Measurements from ENCODE around the gene NETO2.
"Not testable (repeated sequence)": the region's sequence is repeated elsewhere in the genome, so short reads cannot be mapped to it uniquely, and the experiment has no call there.

Gene NETO2, protein sequence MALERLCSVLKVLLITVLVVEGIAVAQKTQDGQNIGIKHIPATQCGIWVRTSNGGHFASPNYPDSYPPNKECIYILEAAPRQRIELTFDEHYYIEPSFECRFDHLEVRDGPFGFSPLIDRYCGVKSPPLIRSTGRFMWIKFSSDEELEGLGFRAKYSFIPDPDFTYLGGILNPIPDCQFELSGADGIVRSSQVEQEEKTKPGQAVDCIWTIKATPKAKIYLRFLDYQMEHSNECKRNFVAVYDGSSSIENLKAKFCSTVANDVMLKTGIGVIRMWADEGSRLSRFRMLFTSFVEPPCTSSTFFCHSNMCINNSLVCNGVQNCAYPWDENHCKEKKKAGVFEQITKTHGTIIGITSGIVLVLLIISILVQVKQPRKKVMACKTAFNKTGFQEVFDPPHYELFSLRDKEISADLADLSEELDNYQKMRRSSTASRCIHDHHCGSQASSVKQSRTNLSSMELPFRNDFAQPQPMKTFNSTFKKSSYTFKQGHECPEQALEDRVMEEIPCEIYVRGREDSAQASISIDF

DNA sequence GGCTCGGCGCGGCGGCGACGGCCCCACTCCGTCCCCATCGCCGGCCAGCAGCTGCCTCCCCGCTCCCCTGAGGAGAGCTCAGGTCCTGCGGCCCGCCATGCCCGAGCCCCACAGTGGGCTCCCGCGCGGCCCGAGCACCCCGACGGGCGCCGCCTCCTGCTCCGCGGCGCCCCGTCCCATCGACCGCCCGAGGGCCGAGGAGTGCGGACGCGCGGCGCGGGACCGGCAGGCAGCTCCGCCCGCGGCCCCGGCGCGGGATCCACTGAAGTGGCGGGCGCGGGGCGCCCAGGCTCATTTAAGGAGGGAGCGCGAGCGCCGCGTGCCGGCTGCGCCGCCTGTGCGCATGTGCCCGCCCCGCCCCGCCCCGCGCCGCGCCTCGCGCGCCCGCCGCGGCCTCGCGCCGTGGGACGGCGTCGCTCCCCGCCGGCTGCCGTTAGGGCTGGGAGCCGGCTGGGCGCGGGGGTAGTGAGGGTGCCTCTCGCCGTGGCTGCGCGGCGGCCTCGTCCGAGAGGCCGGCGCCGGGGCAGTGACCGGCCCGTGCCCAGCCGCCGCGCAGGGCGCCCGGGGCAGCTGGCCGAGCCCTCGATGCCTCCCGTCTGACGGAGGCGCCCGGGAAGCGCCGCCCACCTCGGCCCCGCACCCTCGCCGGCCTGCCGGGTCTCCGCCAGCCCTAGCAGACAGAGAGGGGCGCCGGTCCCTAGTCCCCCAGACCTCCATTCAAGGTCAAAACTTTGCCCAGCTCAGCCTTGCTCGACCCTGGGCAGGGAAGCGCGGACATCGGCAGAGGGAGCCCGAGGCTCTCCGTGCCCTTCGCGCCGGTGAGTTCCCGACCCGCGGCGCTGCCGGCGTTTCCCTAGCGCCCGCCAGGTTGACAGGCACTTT, at the start of gene NETO2:
Gene NETO2 (minus strand): TSS at position 269 of the 882 bp plus-strand sequence. CDS start 333 bp downstream, outside the sequence.
- DNase-seq, result peak; percentile 71

DNA sequence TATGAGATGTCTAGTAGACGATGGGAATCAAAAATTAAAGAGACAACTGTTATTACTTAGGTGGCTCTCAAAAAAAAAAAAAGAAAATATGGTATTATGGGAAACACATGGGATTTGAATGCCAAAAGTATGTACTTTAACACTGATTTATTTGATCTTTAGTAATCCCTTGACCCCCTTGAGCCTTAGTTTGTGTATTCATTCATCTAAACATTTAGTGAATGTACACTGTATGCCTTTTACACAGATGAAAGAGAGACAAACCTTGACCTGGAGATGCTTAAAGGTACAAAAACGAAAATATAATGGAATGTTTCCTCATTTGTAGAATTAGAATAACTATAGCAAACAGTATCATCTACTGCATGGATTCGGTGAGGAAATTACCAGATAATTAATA, 38.6 kb upstream of the NETO2 start:
- DNase-seq, result no peak

DNA sequence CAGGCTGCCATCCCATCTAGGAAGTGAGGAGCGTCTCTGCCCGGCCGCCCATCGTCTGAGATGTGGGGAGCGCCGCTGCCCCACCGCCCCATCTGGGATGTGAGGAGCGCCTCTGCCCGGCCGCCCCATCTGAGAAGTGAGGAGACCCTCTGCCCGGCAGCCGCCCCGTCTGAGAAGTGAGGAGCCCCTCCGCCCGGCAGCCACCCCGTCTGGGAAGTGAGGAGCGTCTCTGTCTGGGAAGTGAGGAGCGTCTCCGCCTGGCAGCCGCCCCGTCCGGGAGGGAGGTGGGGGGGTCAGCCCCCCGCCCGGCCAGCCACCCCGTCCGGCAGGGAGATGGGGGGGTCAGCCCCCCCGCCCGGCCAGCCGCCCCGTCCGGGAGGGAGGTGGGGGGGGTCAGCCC, 37.3 kb upstream of the NETO2 start:
- DNase-seq, result not testable (repeated sequence)

DNA sequence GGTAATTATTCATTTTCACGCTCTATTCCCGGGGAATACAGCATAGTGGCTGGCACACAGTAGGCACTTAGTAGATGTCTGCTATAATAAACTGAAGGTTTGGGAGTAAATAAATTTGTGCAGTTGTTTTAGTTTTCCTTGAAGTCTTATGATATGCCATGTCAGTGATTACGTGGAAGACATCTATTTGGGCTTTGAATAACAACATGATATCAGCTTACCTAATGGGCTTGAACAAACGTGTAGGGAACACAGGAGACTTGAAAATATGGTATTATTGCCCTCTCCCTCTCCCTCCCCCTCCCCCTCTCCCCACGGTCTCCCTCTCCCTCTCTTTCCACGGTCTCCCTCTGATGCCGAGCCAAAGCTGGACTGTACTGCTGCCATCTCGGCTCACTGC, 36.3 kb upstream of the NETO2 start:
- no peak for DNase-seq

DNA sequence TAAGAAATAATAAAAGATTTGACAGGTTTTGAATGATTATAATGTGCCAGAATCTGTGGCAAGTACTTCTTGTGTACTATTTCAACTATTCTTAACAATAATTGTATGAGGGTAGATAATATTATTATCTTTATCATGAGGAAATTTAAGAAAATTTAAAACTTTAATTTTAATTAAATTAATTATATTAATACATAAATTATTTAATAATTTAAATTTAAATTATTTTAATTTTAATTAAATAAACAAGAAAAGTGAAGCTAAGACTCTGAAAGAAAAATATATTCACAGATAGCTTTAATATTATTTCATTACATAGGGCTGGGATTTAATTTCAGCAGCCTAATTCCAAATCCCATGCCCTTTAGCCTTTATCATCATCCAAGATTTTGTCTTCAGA, 31.4 kb upstream of the NETO2 start:
- DNase-seq, result no peak

DNA sequence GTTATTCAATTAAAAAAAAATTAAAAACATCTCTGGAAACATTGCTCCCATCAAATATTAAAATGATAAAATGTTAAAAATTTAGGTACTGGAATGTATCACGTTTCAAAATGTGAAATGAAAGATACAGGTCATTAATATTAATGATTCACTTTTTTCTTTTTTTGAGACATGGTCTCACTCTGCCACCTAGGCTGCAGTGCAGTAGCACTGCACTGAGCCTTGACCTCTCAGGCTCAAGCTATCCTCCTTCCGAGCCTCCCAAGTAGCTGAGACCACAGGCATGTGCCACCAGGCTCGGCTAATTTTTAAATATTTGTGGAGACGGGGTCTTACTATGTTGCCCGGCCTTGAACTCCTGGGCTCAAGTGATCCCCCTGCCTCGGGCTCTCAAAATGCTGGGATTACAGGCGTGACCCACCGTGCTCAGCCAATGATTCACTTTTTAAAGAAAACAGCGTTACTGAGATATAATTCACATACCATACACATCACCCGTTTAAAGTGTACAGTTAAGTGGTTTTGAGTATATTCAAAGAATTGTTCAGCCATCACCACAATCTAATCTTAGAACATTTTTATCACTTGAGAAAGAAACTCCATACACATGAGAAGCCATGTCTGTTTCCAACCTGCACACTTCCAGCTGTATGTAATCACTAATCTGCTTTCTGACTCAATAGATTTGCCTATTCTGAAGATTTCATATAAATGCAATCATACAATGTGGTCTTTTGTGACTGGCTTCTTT, 19.1 kb upstream of the NETO2 start:
- DNase-seq, result no peak

DNA sequence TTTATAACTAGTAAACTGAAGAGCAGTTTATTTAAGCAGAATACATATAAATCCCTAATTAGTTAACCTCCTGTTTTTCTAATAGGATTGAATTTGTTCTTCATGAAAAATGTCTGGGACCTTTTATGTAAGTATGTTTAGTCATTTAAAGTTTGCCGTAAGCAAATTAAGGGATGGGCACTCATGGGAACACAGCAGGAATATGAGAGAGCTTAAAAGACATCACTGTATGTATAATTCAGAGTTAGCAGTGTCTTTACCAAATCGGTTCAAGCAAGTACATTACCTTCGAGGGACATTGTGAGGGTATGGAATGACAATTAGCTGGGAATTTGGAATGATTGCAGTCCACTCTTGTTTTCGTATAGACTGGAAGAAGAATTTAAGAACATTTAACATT, 17.7 kb upstream of the NETO2 start:
- no peak for DNase-seq

DNA sequence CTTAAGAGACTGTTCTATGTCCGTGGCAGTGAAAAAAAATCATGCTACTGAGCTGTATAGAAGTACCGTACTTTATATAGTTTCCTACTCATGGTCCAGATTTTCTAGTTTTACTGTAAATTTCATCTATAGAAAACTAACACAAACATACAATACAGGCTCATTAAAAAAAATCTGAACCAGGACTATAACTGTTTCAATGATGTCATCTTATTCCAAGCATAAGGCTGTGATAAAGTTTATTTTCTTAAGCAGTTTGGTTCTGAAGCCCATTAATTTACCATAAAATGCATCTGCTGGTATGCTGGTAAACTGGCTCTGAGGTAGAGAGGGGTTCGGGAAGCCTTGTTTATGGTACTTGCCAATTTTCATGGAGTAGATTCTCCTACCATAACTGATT, 16.7 kb upstream of the NETO2 start:
- no peak for DNase-seq

DNA sequence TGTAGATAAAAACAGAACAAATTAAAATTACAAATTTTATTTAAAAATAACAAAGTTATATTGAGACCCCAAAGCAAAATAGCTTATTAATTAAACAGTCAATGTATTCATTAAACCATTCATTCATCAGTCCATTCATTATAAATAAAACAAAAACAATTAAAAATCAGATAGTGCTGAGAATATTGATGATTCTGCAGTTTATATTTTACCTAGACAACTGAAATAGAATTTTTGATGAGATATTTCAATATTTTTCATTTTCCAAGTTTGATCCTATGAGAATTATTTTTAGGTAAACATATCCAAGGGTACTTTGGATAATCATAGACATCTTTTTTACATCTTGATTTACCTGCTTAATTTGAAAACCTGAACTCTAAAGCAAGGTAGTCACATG, 15.2 kb upstream of the NETO2 start:
- DNase-seq, result no peak

DNA sequence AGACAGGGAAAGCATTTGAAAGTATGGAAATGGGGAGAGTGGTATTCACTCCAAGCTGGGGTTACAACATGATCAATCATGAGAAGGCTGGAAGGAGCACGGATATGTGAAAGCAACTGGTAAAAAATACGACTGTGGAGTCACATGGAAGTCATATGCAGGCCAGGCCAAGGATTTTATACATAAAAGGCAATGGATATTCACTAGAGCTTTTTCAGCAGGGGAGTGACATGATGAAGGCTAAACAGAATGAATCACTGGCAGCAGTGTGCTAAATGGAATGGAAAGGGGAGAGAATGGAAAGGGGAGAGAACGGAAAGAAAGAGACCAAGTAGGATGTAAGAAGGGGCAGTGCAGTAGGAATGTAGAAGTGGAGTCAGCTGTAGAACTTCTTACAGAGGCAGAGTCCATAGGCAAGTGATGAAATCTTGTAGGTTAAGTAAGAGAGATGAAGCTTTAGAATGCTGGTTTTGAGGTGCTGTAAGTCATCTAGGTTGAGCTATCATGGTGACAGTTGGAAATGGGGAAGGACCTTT, 13.0 kb upstream of the NETO2 start:
- no peak for DNase-seq

DNA sequence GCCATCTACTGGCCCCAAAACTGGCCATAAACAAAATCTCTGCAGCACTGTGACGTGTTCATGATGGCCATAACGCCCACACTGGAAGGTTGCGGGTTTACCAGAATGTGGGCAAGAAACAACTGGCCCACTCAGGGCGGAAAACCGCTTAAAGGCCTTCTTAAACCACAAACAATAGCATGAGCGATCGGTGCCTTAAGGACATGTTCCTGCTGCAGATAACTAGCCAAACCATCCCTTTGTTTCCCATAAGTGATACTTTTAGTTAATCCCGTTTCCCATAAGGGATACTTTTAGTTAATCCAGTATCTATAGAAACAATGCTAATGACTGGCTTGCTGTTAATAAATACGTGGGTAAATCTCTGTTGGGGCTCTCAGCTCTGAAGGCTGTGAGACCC, 8.8 kb upstream of the NETO2 start:
- not testable (repeated sequence) for DNase-seq

DNA sequence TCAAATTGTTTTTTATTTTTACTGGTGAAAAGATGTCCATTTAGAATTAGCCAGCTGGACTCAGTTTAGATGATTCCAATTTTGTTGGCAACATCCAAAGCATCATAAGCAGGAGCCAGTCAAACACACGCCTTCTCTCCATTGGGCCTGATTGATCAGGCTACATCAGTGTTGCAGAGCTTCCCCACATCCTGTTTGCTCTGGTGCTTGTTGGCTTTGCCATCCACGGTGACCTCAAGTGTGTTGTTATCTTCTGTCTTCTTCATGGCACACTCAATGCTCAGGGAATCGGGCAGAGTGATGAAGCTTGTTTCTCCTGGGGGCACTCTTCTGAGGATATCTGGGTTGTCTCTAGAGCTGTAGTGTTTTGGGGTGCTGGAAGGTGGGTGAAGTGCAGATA, 6.3 kb upstream of the NETO2 start:
- no peak for DNase-seq

DNA sequence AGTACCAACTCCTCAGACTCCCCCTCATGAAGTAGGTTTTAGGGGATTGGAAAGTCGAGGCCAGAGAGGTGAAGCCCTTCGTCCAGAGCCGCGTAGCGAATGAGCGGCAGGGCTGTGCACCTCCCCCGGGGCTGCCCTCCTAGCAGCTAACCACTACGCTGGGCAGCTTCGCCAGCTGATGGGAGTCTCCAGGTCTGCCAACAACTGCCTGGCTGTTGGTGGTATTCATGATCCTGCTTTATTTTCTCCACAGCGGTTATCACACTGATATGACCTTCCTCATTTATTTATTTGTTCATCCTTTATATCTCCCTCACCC, 773 bp upstream of the NETO2 start:
- no peak for DNase-seq

DNA sequence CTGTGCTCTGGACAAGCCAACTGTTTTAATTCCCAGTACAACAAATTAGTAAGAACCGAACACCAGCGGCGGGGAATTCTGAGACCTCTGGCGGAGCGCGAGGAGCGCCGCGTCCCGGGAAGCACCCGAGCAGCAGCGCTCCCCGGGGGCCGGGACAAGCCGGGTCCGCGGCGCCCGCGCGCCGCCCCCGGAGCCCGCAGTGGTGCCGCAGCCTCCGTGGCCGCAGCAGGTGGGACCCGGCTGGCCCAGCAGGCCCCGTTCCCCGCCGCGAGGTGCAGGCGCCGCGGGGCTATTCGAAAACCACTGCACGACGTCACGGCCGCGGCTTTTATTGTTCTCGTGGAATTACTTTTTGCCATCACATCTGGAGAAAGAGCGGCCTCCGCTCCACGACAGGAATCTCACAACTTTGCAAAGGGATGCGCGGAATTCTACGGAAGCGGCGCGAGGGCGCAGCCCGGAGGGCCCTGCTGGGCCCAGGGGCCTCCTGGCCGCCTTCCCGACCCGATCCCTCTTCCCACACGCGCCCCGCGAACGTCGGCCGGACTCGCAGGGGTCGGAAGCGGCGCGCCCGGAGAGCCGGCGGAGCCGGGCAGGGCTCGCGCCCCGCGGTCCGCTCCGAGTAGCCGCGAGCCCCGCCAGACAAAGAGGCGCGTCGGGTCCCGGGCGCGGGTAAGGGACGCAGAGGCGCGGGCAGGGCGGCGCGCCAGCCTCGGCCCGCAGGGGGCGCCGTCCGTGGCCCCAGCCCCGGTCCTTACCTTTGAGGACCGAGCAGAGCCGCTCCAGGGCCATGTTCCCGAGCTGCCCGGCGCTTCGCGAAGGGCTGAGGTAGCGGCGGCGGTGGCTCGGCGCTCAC, 696 bp downstream of the NETO2 start:
- DNase-seq, result peak; percentile 76

DNA sequence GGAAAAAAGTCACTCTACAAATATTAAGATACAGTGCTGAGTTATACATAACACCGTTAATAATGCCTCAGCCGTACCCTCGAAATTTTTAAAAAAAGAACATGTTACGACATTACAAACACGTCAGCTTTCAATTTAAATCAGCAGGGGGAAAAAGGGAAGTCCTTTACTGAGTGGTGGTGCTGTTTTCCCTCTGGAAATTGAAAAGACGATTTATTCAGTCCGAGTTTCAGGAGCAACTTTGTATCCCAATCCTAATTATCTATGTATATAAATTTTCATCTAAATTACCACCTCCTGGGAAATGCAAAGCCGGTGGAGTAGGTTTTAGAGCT, 1.3 kb downstream of the NETO2 start:
- DNase-seq, result peak; percentile 33

DNA sequence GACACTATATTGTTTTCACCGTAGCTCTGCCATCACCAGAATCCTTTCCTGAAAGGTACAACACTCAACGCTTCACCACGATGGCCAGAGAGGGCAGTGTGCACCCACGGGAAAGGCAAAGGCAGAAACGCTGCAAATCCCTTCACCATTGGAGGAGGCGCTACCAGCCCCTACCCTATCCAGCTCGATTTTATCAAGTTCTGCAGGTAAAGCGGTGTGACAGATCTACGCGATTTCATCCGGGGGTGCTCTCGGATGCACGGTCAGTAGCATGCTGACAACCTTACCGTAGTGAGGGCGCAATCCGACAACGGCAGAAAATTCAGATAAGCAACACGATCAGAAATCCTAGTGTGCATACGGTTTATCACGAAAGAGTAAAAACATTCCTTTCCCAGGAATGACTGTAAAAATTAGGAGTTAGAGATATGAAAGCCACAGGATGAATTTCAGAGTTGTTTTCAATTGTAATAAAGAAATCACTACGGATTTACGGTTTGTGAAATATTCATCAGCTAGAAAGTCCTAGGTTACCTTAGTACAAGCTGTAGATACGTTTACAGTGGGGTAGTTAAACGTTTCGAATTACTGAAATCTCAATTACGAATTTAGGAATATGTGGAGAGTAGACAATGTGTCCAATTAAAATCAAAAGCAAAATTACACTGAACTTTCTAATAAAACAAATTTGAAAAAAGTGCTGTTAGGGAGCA, 1.8 kb downstream of the NETO2 start:
- DNase-seq, result peak; percentile 92

DNA sequence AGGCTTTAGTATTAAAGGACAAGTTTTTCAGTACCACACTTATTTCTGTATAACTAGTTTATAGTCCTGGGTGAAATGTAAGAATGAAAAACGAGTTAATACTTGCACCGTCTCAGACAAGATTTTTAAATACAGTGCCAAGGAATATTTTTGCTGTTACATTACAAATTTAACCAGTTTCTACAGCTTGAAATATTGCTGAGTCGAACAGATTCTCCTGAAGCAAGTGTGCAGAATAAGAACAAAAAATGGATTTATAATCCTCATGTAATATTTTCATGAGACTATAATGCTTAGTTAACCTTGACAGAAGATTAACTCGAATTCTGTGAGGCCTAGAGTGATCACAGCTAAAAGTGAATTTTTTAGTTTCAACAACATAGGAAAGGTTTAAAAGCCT, 3.1 kb downstream of the NETO2 start:
- no peak for DNase-seq

DNA sequence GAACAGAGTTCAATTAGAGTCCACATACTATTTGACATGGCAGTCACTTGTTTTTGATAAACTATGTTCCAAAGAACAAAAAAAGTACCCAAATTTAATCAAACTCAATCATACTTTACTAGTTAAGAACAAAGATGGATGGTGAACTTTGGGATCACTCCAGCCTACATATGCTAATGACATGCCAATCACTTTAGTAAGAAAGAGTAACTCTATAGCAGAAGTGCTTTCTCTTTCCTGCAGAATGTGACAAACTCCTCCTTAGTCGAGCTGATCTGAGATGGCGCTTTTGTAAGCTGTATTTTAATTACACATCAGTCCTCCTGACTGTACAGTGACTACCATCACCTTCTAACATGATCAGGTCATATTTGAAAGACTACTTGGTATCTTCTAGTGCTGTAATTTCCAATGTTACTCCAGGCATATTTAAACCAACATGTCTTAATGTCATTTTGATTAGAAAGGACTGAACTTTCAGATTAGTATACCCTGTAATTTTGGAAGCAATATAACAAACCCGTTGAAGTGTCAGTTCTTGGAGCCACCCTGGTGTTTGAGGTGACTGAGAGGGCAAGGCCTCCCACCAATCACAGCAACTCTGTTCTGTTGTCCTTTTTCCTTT, 4.1 kb downstream of the NETO2 start:
- DNase-seq, result no peak

DNA sequence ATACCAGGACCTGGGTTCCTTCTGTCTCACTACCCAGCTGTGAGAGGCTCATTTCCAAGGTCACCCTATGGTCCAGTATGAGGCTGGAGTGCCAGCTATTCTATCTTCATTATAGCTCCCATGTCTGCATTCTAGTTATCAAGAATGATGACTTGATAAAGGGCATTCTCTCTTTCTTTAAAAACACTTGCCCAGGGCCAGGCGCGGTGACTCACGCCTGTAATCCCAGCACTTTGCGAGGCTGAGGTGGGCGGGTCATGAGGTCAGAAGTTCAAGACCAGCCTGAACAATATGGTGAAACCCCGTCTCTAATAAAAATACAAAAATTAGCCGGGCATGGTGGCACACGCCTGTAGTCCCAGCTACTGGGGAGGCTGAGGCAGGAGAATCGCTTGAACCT, 5.8 kb downstream of the NETO2 start:
- not testable (repeated sequence) for DNase-seq

DNA sequence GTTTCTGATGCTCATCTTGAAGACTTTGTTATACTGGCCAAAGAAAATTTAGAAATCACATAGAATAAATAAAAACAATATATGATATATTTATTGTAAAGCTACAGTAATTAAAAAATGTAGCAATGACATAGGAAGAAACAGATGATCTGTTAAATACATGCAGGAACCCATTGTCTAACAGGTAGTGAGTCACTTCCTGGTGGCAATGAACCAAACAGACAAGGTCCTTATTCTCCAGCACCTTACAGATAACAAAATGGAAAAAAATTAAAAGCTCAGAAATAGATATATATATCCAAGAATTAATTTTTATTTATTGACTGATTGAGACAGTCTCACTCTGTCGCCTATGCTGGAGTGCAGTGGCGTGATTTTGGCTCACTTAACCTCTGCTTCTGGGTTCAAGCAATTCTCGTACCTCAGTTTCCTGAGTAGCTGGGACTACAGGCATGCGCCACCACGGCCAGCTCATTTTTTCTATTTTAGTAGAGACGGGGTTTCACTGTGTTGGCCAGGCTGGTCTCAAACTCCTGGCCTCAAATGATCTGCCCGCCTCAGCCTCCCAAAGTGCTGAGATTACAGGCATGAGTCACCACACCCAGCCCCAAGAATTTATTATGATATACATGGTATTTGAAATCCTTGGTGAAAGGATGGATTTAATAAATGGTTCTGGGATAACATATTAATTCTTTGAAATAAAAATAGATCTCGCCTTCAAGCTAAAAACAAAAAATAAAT, 7.5 kb downstream of the NETO2 start:
- DNase-seq, result peak; percentile 61
